ENCODE measurements around the gene ICAM2.

DNA sequence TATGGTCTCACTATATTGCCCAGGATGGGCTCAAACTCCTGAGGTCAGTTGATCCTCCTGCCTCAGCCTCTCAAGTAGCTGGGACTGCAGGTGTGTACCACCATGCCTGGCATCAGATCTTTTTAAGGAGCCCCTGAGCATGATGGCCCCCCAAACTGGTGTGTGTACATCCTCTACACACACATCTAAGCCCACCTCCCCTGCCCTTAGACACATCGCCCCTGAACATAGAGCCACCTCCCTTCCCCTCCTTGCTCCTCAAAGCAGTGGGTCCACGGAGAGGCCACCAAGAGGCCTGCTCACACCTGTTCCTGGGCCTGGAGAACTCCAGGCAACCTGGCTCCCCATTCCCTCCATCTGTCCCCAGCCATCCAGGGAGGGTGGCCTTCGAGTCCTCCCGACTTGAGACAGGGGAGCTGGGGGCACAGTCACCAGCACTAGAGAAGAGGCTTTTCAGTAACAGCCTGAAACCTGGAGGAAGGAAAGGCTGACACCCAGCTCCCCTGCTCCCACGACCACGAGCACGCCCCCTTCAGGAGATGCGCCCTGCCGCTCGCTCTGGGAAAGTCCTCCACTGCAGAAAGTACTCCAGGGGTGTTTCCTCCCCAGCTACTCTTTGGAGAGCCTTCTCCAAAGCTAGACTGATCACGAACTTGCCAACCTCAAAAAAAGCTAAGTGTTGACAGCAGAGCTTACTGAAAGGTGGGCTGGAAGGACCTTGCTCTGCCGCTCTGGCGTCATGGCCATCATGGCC lies 34.9 kb downstream of the ICAM2 start:
- TF ChIP-seq, protein P1, sequence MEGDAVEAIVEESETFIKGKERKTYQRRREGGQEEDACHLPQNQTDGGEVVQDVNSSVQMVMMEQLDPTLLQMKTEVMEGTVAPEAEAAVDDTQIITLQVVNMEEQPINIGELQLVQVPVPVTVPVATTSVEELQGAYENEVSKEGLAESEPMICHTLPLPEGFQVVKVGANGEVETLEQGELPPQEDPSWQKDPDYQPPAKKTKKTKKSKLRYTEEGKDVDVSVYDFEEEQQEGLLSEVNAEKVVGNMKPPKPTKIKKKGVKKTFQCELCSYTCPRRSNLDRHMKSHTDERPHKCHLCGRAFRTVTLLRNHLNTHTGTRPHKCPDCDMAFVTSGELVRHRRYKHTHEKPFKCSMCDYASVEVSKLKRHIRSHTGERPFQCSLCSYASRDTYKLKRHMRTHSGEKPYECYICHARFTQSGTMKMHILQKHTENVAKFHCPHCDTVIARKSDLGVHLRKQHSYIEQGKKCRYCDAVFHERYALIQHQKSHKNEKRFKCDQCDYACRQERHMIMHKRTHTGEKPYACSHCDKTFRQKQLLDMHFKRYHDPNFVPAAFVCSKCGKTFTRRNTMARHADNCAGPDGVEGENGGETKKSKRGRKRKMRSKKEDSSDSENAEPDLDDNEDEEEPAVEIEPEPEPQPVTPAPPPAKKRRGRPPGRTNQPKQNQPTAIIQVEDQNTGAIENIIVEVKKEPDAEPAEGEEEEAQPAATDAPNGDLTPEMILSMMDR (IDR thresholded peaks at IDR 0.05): no peak
- TF ChIP-seq POLR2A (IDR thresholded peaks at IDR 0.05): no peak
